DOHH2 (cell line): ENCODE measurements around the gene AGBL1.
"Not testable (repeated sequence)": the region's sequence is repeated elsewhere in the genome, so short reads cannot be mapped to it uniquely, and the experiment has no call there.

ENCODE experiments used
- H3F3A ChIP-seq: fragments of 200-600 bp; sonication (generic), shearing (Covaris generic); 2 replicates; pipeline ENCODE4 v1.6.0; 2016; ENCODE audit warnings: antibody characterized with exemption, mild to moderate bottlenecking; ENCODE audit not compliant: control insufficient read depth, insufficient read depth
- H3K27ac ChIP-seq: fragments of 200-600 bp; sonication (generic); 2 replicates; pipeline ENCODE4 v1.5.1; 2014; ENCODE audit warnings: low read depth, mild to moderate bottlenecking, low read length, moderate library complexity
- H3K27me3 ChIP-seq: fragments of 200-600 bp; sonication (generic); 2 replicates; pipeline ENCODE4 v1.6.1; 2014; ENCODE audit warnings: mild to moderate bottlenecking, low read length, mixed read lengths; ENCODE audit not compliant: control insufficient read depth
- H3K36me3 ChIP-seq: fragments of 200-600 bp; sonication (generic); 2 replicates; pipeline ENCODE4 v1.6.1; 2014; ENCODE audit warnings: mild to moderate bottlenecking, low read length, moderate library complexity, mixed read lengths; ENCODE audit not compliant: control insufficient read depth
- H3K4me1 ChIP-seq: fragments of 200-600 bp; sonication (generic); 2 replicates; pipeline ENCODE4 v1.6.1; 2014; ENCODE audit warnings: mild to moderate bottlenecking, low read length, mixed read lengths; ENCODE audit not compliant: control insufficient read depth
- H3K4me2 ChIP-seq: fragments of 200-600 bp; sonication (generic); 2 replicates; pipeline ENCODE4 v1.6.0; 2014; ENCODE audit warnings: mild to moderate bottlenecking, low read length, moderate library complexity
- H3K4me3 ChIP-seq: fragments of 200-600 bp; sonication (generic); 2 replicates; pipeline ENCODE4 v1.5.1; 2014; ENCODE audit warnings: mild to moderate bottlenecking, low read length, mixed read lengths
- H3K79me2 ChIP-seq: fragments of 200-600 bp; sonication (generic); 2 replicates; pipeline ENCODE4 v1.6.1; 2014; ENCODE audit warnings: mild to moderate bottlenecking, low read length, mixed read lengths; ENCODE audit not compliant: control insufficient read depth
- H3K9me2 ChIP-seq: fragments of 200-600 bp; sonication (generic); replicated peaks from 2 replicates; pipeline ENCODE4 v1.6.1; 2014; ENCODE audit warnings: mild to moderate bottlenecking, low read length, mixed read lengths; ENCODE audit not compliant: control insufficient read depth
- H3K9me3 ChIP-seq: fragments of 200-600 bp; sonication (generic); 2 replicates; pipeline ENCODE4 v1.6.1; 2014; ENCODE audit warnings: antibody characterized with exemption, low read length, mixed read lengths; ENCODE audit not compliant: control insufficient read depth, insufficient read depth
- H4K20me1 ChIP-seq: fragments of 200-600 bp; sonication (generic); 2 replicates; pipeline ENCODE4 v1.6.0; 2014; ENCODE audit warnings: low read depth, mild to moderate bottlenecking, antibody characterized with exemption, low read length, moderate library complexity; ENCODE audit not compliant: control insufficient read depth, insufficient read depth
- CTCF ChIP-seq: fragments of 200-600 bp; sonication (generic); IDR thresholded peaks from one replicate; pipeline ENCODE4 v1.5.1; 2014; ENCODE audit warnings: antibody characterized with exemption, mild to moderate bottlenecking, low read depth, low read length; ENCODE audit not compliant: poor library complexity, severe bottlenecking
- EZH2phosphoT487 ChIP-seq: fragments of 200-600 bp; sonication (generic); IDR thresholded peaks from 2 replicates; pipeline ENCODE4 v1.6.1; 2017; ENCODE audit warnings: borderline replicate concordance, mild to moderate bottlenecking, antibody characterized with exemption, low read length, moderate library complexity, mixed read lengths

Gene AGBL1

DNA sequence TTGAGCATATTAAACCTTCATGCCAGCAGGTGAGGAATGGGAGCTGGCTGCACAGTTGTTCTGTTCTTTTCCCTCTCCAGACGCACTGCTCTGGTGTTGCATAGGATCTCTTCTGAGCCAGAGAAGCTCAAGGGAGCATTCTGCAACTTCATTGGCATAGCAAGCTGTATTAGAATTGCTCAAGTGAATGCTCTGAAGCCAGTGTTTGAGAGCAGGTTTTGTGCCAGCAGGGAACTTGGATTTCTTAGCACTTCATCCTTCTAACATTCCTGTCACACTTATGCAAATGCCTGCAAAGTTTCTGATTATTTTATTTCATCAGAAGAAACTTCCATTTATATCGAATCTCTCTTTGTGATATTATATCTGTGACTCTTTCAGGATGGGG lies 366.6 kb downstream of the AGBL1 start:
- Histone ChIP-seq H3K4me2 (no peak overlapping the region), H3K36me3 (no peaks in the 10 kb centered on the region), H3K4me3 (no peak overlapping the region), H3K79me2 (no peaks in the 10 kb centered on the region), H3K4me1 (no peaks in the 10 kb centered on the region), H3F3A (no peaks in the 10 kb centered on the region), H4K20me1 (no peaks in the 10 kb centered on the region), H3K27me3 (no peaks in the 10 kb centered on the region), H3K9me3 (no peaks in the 10 kb centered on the region), H3K27ac (no peak overlapping the region), H3K9me2 (no peaks in the 10 kb centered on the region)
- no peak for TF ChIP-seq EZH2phosphoT487
- no peak for TF ChIP-seq CTCF

DNA sequence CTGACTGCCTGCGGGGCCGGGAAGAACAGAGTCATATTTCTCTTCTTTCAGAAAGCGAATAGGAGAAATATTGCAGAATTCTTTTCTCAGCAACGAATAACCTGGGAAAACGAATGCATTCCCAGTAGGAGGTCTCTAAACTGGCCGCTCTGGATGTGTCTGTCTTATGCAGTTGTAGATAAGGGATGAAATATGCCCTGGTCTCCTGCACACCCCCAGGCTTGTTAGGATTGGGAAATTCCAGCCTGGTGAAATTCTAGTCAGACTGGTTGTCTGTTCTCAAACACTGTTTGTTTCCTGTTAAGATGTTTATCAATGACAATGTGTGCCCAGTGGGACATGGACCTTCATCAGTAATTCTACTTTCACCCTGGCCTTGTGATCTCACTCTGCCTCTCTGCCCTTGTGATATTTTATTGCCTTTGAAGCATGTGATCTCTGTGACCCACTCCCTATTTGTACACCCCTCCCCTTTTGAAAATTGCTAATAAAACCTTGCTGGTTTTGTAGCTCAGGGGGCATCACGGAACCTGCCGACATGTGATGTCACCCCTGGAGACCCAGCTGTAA lies 385.9 kb downstream of the AGBL1 start:
- not testable (repeated sequence) for H3K27me3 ChIP-seq, H3F3A ChIP-seq

DNA sequence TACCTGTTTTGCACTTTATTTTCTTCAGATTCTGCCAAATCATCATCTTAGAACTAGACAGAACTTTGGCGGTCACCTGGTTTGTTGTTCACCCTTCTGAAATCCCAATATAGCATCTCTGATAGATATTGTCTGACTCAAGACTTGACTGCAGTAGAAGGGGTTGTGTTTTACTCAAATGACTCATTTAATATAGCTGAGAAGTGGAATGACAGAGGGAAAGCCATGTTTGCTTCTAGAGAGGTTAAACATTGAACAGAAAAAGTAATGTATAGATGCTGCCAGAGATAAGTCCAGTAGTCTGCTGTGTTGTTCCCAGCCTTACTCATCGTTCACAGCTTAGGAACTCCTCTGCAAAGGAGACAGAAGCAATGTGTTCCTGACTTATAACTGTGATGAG lies 402.0 kb downstream of the AGBL1 start:
- H3K9me2 ChIP-seq, result no peaks in the 10 kb centered on the region
- no peaks in the 10 kb centered on the region for H3K27me3 ChIP-seq
- H3F3A ChIP-seq, result no peaks in the 10 kb centered on the region
- H3K36me3 ChIP-seq, result no peaks in the 10 kb centered on the region
- no peak overlapping the region for H3K4me2 ChIP-seq
- no peak overlapping the region for H3K4me3 ChIP-seq
- H3K4me1 ChIP-seq, result no peaks in the 10 kb centered on the region
- H3K79me2 ChIP-seq, result no peaks in the 10 kb centered on the region
- TF ChIP-seq CTCF, result no peak
- TF ChIP-seq EZH2phosphoT487, result no peak
- no peak overlapping the region for H3K27ac ChIP-seq
- H4K20me1 ChIP-seq, result no peaks in the 10 kb centered on the region
- H3K9me3 ChIP-seq, result no peaks in the 10 kb centered on the region

More for the DNA sequence above, 385.9 kb downstream of the AGBL1 start:
- H3K9me2 ChIP-seq, H3K9me3 ChIP-seq, H3K4me2 ChIP-seq, H3K36me3 ChIP-seq, H3K27ac ChIP-seq, H4K20me1 ChIP-seq, H3K4me1 ChIP-seq, H3K4me3 ChIP-seq, H3K79me2 ChIP-seq: not testable (repeated sequence)

DNA sequence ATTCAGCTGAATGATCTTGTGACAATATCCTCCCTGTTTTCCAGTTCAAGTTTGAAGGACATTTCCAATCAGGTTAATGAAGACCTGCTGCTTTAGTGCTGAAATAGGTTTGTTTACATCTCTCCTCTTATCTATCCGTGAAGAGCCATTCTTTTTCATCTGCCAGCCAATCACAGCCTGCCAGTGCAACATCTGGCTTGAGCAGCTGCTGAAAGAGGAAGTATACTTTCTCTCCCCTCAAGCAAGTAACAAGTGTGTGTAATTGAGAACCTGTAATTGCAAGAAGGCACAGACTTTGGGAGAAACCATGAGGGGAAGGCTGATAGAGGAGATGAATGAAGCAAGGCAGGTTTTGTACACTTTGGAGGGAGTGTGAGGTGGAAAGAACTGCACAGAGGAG lies 404.3 kb downstream of the AGBL1 start:
- H4K20me1 ChIP-seq, result no peaks in the 10 kb centered on the region
- H3K27ac ChIP-seq, result no peak overlapping the region
- H3F3A ChIP-seq, result no peaks in the 10 kb centered on the region
- no peaks in the 10 kb centered on the region for H3K36me3 ChIP-seq
- H3K4me3 ChIP-seq, result no peak overlapping the region
- no peaks in the 10 kb centered on the region for H3K79me2 ChIP-seq
- no peak overlapping the region for H3K4me2 ChIP-seq
- H3K4me1 ChIP-seq, result no peaks in the 10 kb centered on the region
- H3K9me2 ChIP-seq, result no peaks in the 10 kb centered on the region
- H3K9me3 ChIP-seq, result no peaks in the 10 kb centered on the region
- no peaks in the 10 kb centered on the region for H3K27me3 ChIP-seq
- TF ChIP-seq CTCF (no peak), EZH2phosphoT487 (no peak)
